Keratinocyte (primary cell): ENCODE measurements around the gene SND1. TPM values are rescaled to one million over a fixed set of nuclear protein-coding genes. Genes with fewer than 3 reads are reported as not detected.

ENCODE experiments used
- DNase-seq: peaks from one replicate; pipeline ENCODE4 v3.0.0-alpha.2; 2011; ENCODE audit warnings: low read depth, missing footprints, low spot score
- FAIRE-seq: peaks from 2 replicates; lab custom pipeline; 2011; peaks lifted over from hg19 to GRCh38; lab: Jason Lieb, UNC
- H2AFZ ChIP-seq: 2 replicates; pipeline ENCODE4 v1.6.0; 2012; ENCODE audit warnings: low read length, control low read depth, inconsistent platforms; ENCODE audit not compliant: control insufficient read depth
- H3K27ac ChIP-seq: 2 replicates; pipeline ENCODE4 v1.5.1; 2011; ENCODE audit warnings: low read length; ENCODE audit not compliant: control insufficient read depth, insufficient read depth
- H3K27me3 ChIP-seq: 3 replicates; pipeline ENCODE4 v1.6.0; 2011; ENCODE audit warnings: low read length; ENCODE audit not compliant: control insufficient read depth, insufficient read depth; ENCODE audit errors: extremely low read depth
- H3K36me3 ChIP-seq, 2 experiments: 2 replicates in 1 of 2; 3 replicates in 1 of 2; pipeline ENCODE4 v1.5.1; 2011; ENCODE audit warnings: low read length in 2 of 2, mild to moderate bottlenecking in 1 of 2; ENCODE audit not compliant: control insufficient read depth in 2 of 2, insufficient read depth in 2 of 2; ENCODE audit errors: extremely low read depth in 1 of 2
- H3K4me1 ChIP-seq: 3 replicates; pipeline ENCODE4 v1.5.1; 2011; ENCODE audit warnings: low read length; ENCODE audit not compliant: control insufficient read depth, insufficient read depth; ENCODE audit errors: extremely low read depth
- H3K4me2 ChIP-seq: 3 replicates; pipeline ENCODE4 v1.6.0; 2011; ENCODE audit warnings: low read depth, low read length; ENCODE audit not compliant: control insufficient read depth, insufficient read depth; ENCODE audit errors: extremely low read depth
- H3K4me3 ChIP-seq, 3 experiments: fragments of 200-600 bp in 1 of 3; sonication (generic) in 1 of 3; 2 replicates in 2 of 3; 3 replicates in 1 of 3; pipeline ENCODE4 v1.5.1; 2011 to 2016; ENCODE audit warnings: low read length in 3 of 3, mild to moderate bottlenecking in 3 of 3, control low read depth in 2 of 3, inconsistent platforms in 1 of 3, low read depth in 1 of 3, mixed read lengths in 1 of 3, mixed run types in 1 of 3, moderate library complexity in 1 of 3; ENCODE audit not compliant: control insufficient read depth in 2 of 3, insufficient read depth in 2 of 3; ENCODE audit errors: extremely low read depth in 1 of 3
- H3K79me2 ChIP-seq: 2 replicates; pipeline ENCODE4 v1.6.0; 2012; ENCODE audit warnings: low read length; ENCODE audit not compliant: control insufficient read depth, insufficient read depth
- H3K9ac ChIP-seq: 3 replicates; pipeline ENCODE4 v1.6.0; 2011; ENCODE audit warnings: low read length; ENCODE audit not compliant: control insufficient read depth, insufficient read depth; ENCODE audit errors: extremely low read depth
- H3K9me1 ChIP-seq: 3 replicates; pipeline ENCODE4 v1.6.0; 2011; ENCODE audit warnings: low read length; ENCODE audit not compliant: control insufficient read depth, insufficient read depth; ENCODE audit errors: extremely low read depth
- H3K9me3 ChIP-seq: 2 replicates; pipeline ENCODE4 v1.5.1; 2012; ENCODE audit warnings: low read depth, low read length; ENCODE audit not compliant: control insufficient read depth
- H4K20me1 ChIP-seq: 3 replicates; pipeline ENCODE4 v1.6.0; 2011; ENCODE audit warnings: low read length; ENCODE audit not compliant: control insufficient read depth, insufficient read depth; ENCODE audit errors: extremely low read depth
- EZH2 ChIP-seq: IDR thresholded peaks from one replicate; pipeline ENCODE4 v1.6.1; 2012; ENCODE audit warnings: inconsistent platforms, mild to moderate bottlenecking, low read length, moderate library complexity
- dilution Hi-C: fragments of 300-500 bp; cut with MboI; formaldehyde crosslinking; loops from one replicate; pipeline ENCODE4 v1.7.0; 2020; ENCODE audit warnings: low sequenced_read_pairs; ENCODE audit not compliant: extremely low pct_ligation_motif_present
- polyA plus RNA-seq, 5 experiments: library from polyadenylated mRNA; depleted of rRNA in 3 of 5; stranded (reverse) in 3 of 5; stranded (forward) in 1 of 5; unstranded in 1 of 5; fragments of >200 nt; gene quantifications; 1 replicate in 1 of 5; 2 replicates in 3 of 5; 3 replicates in 1 of 5; pipeline versions ENCODE4 v1.2.1 to v1.2.3, GENCODE V29; 2011 to 2012; ENCODE audit warnings: missing spikeins in 2 of 5, low read depth in 1 of 5, low replicate concordance in 1 of 5
- TF ChIP-seq, protein P1 (sequence below), 3 experiments: IDR thresholded peaks in 1 of 3; conservative IDR thresholded peaks in 1 of 3; optimal IDR thresholded peaks in 1 of 3; 2 replicates in 2 of 3; 3 replicates in 1 of 3; pipeline versions ENCODE3 to v1.5.1; 2011; ENCODE audit warnings: low read length in 3 of 3, mild to moderate bottlenecking in 3 of 3, moderate library complexity in 2 of 3, control low read depth in 1 of 3, inconsistent platforms in 1 of 3; ENCODE audit not compliant: insufficient read depth in 2 of 3; ENCODE audit errors: extremely low read depth in 1 of 3

The SND1 gene
- polyA plus RNA-seq, 1 donor (not counting 4 experiments of a cell fraction or from before 2014, with no cell fraction given) = 140 TPM

DNA sequence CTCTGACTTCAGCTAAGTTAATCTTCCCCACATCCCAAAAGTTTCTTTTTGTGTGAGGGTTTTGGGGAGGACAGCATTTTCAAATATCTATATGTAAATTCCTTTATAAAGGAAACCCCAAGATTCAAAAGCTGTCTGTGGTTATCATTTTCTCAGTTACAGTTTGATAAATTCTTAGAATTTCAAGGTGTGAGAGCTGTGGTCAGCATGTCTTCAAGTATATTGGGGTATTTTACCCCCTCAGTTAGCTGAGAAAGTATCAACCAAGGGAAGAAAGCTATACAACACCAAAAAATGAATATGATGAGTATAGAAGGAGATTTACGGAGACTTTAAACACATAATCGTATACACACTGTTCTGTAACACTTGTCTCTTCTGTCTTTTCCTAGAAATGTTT lies 109.2 kb downstream of the SND1 start:
- no peak for FAIRE-seq
- peaks cover 6% of the 10 kb centered on the region for H4K20me1 ChIP-seq

DNA sequence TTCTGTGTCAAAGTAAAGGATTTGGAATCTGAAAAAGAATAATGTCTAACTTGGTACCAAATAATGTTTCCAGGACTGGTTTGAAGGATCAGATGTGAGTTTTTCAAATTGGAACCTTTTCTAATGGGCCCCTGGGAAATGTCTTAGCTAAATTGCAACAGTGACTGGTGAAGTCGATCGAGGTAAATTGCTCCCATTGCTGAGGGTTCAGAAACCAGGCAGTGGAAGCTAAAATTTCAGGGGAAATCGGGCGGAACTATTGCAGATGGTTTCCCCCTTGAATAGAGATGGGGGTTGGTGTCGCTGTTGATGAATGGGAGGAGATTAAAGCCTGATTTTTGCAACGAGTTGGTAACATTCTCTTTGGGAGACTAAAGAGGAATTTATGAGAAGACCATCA lies 112.7 kb downstream of the SND1 start:
- no peak for FAIRE-seq
- H3K79me2 ChIP-seq = peaks cover 79% of the 10 kb centered on the region
- TF ChIP-seq EZH2 = no peak
- TF ChIP-seq, protein P1, sequence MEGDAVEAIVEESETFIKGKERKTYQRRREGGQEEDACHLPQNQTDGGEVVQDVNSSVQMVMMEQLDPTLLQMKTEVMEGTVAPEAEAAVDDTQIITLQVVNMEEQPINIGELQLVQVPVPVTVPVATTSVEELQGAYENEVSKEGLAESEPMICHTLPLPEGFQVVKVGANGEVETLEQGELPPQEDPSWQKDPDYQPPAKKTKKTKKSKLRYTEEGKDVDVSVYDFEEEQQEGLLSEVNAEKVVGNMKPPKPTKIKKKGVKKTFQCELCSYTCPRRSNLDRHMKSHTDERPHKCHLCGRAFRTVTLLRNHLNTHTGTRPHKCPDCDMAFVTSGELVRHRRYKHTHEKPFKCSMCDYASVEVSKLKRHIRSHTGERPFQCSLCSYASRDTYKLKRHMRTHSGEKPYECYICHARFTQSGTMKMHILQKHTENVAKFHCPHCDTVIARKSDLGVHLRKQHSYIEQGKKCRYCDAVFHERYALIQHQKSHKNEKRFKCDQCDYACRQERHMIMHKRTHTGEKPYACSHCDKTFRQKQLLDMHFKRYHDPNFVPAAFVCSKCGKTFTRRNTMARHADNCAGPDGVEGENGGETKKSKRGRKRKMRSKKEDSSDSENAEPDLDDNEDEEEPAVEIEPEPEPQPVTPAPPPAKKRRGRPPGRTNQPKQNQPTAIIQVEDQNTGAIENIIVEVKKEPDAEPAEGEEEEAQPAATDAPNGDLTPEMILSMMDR (optimal IDR thresholded peaks at IDR 0.05 in 1 of 3, IDR thresholded peaks at IDR 0.05 in 1 of 3, conservative IDR thresholded peaks at IDR 0.05 in 1 of 3; ENCODE audit: extremely low read depth in 1 of 3, insufficient read depth in 2 of 3, low read length in 3 of 3) = no peak
- no peak overlapping the region for H3K4me2 ChIP-seq
- no peaks in the 10 kb centered on the region for H3K9me1 ChIP-seq
- H3K9ac ChIP-seq = no peak overlapping the region
- no peak overlapping the region for H2AFZ ChIP-seq
- no peaks in the 10 kb centered on the region for H3K9me3 ChIP-seq
- no peaks in the 10 kb centered on the region for H3K27me3 ChIP-seq
- no peak overlapping the region for H3K4me3 ChIP-seq
- H3K36me3 ChIP-seq = peaks cover 0 to 9% of the 10 kb centered on the region in 2 experiments
- no peak overlapping the region for H3K27ac ChIP-seq
- dilution Hi-C loops = no loop called here
- DNase-seq = no peak
- peaks cover 9% of the 10 kb centered on the region for H4K20me1 ChIP-seq
- no peaks in the 10 kb centered on the region for H3K4me1 ChIP-seq

More for the DNA sequence above, 109.2 kb downstream of the SND1 start:
- Histone ChIP-seq H2AFZ (no peak overlapping the region), H3K9me3 (no peaks in the 10 kb centered on the region), H3K4me3 (no peak overlapping the region), H3K9ac (no peak overlapping the region), H3K36me3 (peaks cover 0 to 9% of the 10 kb centered on the region in 2 experiments), H3K79me2 (peaks cover 85% of the 10 kb centered on the region), H3K27me3 (no peaks in the 10 kb centered on the region), H3K9me1 (no peaks in the 10 kb centered on the region), H3K4me2 (no peak overlapping the region), H3K27ac (no peak overlapping the region), H3K4me1 (no peaks in the 10 kb centered on the region)
- dilution Hi-C loops = no loop called here
- DNase-seq = no peak
- TF ChIP-seq, protein P1 (optimal IDR thresholded peaks at IDR 0.05 in 1 of 3, IDR thresholded peaks at IDR 0.05 in 1 of 3, conservative IDR thresholded peaks at IDR 0.05 in 1 of 3; ENCODE audit: extremely low read depth in 1 of 3, insufficient read depth in 2 of 3, low read length in 3 of 3) = no peak
- no peak for TF ChIP-seq EZH2
